HepG2 (cell line): ENCODE measurements around the gene USP30. TPM values are rescaled to one million over a fixed set of nuclear protein-coding genes. Genes with fewer than 3 reads are reported as not detected.

Experiments
- AHR ChIP-seq: IDR thresholded peaks from 2 replicates; pipeline ENCODE4 v1.6.1; 2018; ENCODE audit warnings: missing genetic modification reagents, missing compliant biosample characterization
- CREB1 ChIP-seq, 2 experiments: fragments of 450-650 bp in 1 of 2; IDR thresholded peaks; 2 replicates each; pipeline ENCODE4 v1.6.1; 2016 to 2017; ENCODE audit warnings: control low read depth in 1 of 2, mild to moderate bottlenecking in 1 of 2, missing compliant biosample characterization in 1 of 2, missing genetic modification characterization in 1 of 2
- HES4 ChIP-seq: sonication (generic); formaldehyde crosslinking; IDR thresholded peaks from 2 replicates; pipeline ENCODE4 v1.9.0; 2021; ENCODE audit warnings: mild to moderate bottlenecking, missing genetic modification reagents, borderline replicate concordance
- KMT2A ChIP-seq: sonication (generic); formaldehyde crosslinking; IDR thresholded peaks from 2 replicates; pipeline ENCODE4 v1.4.0; 2020; ENCODE audit warnings: missing genetic modification reagents
- MAZ ChIP-seq, 2 experiments: sonication (generic) in 1 of 2; formaldehyde crosslinking in 1 of 2; IDR thresholded peaks; 2 replicates each; pipeline versions ENCODE4 v1.5.0 to v1.6.1; 2012 to 2020; ENCODE audit warnings: low read depth in 2 of 2, mild to moderate bottlenecking in 2 of 2, borderline replicate concordance in 1 of 2, improper control_type of control experiment in 1 of 2, low read length in 1 of 2, missing genetic modification reagents in 1 of 2, moderate library complexity in 1 of 2
- MBD4 ChIP-seq: IDR thresholded peaks from 2 replicates; pipeline ENCODE4 v1.6.1; 2012; ENCODE audit warnings: low read length, inconsistent platforms, borderline replicate concordance
- SNRNP70 ChIP-seq: fragments of 200-400 bp; formaldehyde crosslinking; IDR thresholded peaks from 2 replicates; pipeline ENCODE4 v1.6.1; 2017; ENCODE audit warnings: mild to moderate bottlenecking, low read depth, low read length, moderate library complexity
- TAF1 ChIP-seq: sonication (generic); formaldehyde crosslinking; IDR thresholded peaks from 2 replicates; pipeline ENCODE4 v1.4.0; 2020; ENCODE audit warnings: missing genetic modification reagents
- TMF1 ChIP-seq: sonication (generic); formaldehyde crosslinking; IDR thresholded peaks from 2 replicates; pipeline ENCODE4 v1.8.1; 2022; ENCODE audit warnings: low read depth, missing genetic modification reagents
- TSC22D2 ChIP-seq: sonication (generic); formaldehyde crosslinking; IDR thresholded peaks from 2 replicates; pipeline ENCODE4 v1.5.1; 2020; ENCODE audit warnings: missing genetic modification reagents, mild to moderate bottlenecking, borderline replicate concordance
- WIZ ChIP-seq: sonication (generic); formaldehyde crosslinking; IDR thresholded peaks from 2 replicates; pipeline ENCODE4 v1.5.1; 2020; ENCODE audit warnings: mild to moderate bottlenecking, missing genetic modification reagents
- ZMAT3 ChIP-seq: sonication (generic); formaldehyde crosslinking; conservative IDR thresholded peaks from 2 replicates; pipeline ENCODE4 v1.7.0; 2021; ENCODE audit warnings: missing genetic modification reagents
- ZNF33B ChIP-seq: sonication (generic); formaldehyde crosslinking; IDR thresholded peaks from 2 replicates; pipeline ENCODE4 v1.5.1; 2020; ENCODE audit warnings: mild to moderate bottlenecking, missing genetic modification reagents
- ZNF891 ChIP-seq: sonication (generic); formaldehyde crosslinking; IDR thresholded peaks from 2 replicates; pipeline ENCODE4 v1.5.0; 2020; ENCODE audit warnings: mild to moderate bottlenecking, missing genetic modification reagents
- polyA plus RNA-seq, 8 experiments: library from polyadenylated mRNA; depleted of rRNA in 3 of 8; stranded (reverse) in 7 of 8; unstranded in 1 of 8; fragments of >200 nt; fragmentation: Illumina TruSeq in 4 of 8; extraction: Trizol in 4 of 8; gene quantifications; 2 replicates each; pipeline versions ENCODE4 v1.2.1 to v1.2.3, GENCODE V29; 2011 to 2016; ENCODE audit warnings: low read depth in 4 of 8, missing spikeins in 1 of 8, mixed read lengths in 1 of 8; ENCODE audit not compliant: insufficient read depth in 1 of 8
- total RNA-seq, 5 experiments: library from RNA; depleted of rRNA; stranded (reverse); fragments of >200 nt; fragmentation: Illumina TruSeq; extraction: Trizol; gene quantifications; 2 replicates each; pipeline ENCODE4 v1.2.3, GENCODE V29; 2016; ENCODE audit warnings: low read depth in 1 of 5
- TF ChIP-seq, protein P1 (sequence below): sonication (generic); formaldehyde crosslinking; IDR thresholded peaks from 2 replicates; pipeline ENCODE4 v1.4.0; 2020; ENCODE audit warnings: missing genetic modification reagents, borderline replicate concordance
- TF ChIP-seq, protein P2 (sequence below): fragments of 450-650 bp; IDR thresholded peaks from 2 replicates; pipeline ENCODE4 v1.6.1; 2016
- TF ChIP-seq, protein P3 (sequence below): sonication (generic); formaldehyde crosslinking; IDR thresholded peaks from 2 replicates; pipeline ENCODE4 v1.9.0; 2022; ENCODE audit warnings: missing genetic modification reagents, mild to moderate bottlenecking, borderline replicate concordance
- TF ChIP-seq, protein P4 (sequence below): sonication (generic); formaldehyde crosslinking; conservative IDR thresholded peaks from 2 replicates; pipeline ENCODE4 v1.8.0; 2022; ENCODE audit warnings: missing genetic modification reagents
- TF ChIP-seq, protein P5 (sequence below): sonication (generic); formaldehyde crosslinking; IDR thresholded peaks from 2 replicates; pipeline ENCODE4 v1.4.0; 2020; ENCODE audit warnings: missing genetic modification reagents, borderline replicate concordance

The USP30 gene
- total and polyA plus RNA-seq, 2 of the 13 experiments (the other 11 are each of a cell fraction or from before 2014, with no cell fraction given) = 11.2 to 20.8 TPM

DNA sequence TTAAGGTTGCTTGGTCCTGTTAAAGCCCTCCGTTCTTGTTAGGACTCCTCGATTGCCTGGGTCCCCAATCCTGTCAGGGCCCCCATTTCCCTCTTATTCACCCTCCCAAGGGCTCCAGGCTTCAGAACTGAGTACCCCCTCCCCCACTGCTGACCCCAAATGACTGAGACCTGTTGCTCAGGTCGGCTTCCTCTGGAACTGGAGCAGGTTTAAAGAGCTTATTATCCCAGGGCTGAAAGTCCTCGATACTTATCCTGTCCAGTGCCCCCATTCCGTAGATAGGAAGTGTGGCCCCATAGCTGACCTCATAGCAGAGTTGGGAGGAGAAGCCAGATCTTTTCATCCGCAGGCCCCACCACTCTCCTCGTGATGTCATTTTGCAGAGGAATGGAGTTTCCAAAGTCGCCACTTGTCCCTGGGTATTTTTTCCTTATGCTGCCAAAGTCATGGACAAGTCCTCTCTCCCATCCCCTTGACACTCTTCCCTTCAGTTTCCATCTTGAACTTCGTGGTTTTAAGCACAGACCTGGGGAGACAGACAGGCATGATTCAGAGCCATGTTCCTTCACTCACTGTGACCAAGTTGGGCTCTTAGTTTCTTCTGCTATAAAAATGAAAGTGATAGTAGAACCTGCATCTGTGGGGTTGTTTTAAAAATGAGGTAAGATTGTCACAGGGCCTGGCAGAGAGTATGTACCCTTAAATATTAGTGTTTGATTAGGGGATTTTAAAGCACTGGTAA is 1.2 kb downstream of the USP30 start (continued):
- TF ChIP-seq, protein P1, sequence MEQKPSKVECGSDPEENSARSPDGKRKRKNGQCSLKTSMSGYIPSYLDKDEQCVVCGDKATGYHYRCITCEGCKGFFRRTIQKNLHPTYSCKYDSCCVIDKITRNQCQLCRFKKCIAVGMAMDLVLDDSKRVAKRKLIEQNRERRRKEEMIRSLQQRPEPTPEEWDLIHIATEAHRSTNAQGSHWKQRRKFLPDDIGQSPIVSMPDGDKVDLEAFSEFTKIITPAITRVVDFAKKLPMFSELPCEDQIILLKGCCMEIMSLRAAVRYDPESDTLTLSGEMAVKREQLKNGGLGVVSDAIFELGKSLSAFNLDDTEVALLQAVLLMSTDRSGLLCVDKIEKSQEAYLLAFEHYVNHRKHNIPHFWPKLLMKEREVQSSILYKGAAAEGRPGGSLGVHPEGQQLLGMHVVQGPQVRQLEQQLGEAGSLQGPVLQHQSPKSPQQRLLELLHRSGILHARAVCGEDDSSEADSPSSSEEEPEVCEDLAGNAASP = peak; percentile 85; the same call in 1 of the 2 replicates
- TF ChIP-seq WIZ (CRISPR knock-in tag) = no peak
- TF ChIP-seq, protein P2, sequence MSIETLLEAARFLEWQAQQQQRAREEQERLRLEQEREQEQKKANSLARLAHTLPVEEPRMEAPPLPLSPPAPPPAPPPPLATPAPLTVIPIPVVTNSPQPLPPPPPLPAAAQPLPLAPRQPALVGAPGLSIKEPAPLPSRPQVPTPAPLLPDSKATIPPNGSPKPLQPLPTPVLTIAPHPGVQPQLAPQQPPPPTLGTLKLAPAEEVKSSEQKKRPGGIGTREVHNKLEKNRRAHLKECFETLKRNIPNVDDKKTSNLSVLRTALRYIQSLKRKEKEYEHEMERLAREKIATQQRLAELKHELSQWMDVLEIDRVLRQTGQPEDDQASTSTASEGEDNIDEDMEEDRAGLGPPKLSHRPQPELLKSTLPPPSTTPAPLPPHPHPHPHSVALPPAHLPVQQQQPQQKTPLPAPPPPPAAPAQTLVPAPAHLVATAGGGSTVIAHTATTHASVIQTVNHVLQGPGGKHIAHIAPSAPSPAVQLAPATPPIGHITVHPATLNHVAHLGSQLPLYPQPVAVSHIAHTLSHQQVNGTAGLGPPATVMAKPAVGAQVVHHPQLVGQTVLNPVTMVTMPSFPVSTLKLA = no peak
- TF ChIP-seq ZNF891 (CRISPR knock-in tag) = no peak
- no peak for TF ChIP-seq TAF1
- TF ChIP-seq, protein P3, sequence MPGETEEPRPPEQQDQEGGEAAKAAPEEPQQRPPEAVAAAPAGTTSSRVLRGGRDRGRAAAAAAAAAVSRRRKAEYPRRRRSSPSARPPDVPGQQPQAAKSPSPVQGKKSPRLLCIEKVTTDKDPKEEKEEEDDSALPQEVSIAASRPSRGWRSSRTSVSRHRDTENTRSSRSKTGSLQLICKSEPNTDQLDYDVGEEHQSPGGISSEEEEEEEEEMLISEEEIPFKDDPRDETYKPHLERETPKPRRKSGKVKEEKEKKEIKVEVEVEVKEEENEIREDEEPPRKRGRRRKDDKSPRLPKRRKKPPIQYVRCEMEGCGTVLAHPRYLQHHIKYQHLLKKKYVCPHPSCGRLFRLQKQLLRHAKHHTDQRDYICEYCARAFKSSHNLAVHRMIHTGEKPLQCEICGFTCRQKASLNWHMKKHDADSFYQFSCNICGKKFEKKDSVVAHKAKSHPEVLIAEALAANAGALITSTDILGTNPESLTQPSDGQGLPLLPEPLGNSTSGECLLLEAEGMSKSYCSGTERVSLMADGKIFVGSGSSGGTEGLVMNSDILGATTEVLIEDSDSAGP (CRISPR knock-in tag) = no peak
- no peak for TF ChIP-seq AHR (CRISPR knock-in tag)
- TF ChIP-seq, protein P4, sequence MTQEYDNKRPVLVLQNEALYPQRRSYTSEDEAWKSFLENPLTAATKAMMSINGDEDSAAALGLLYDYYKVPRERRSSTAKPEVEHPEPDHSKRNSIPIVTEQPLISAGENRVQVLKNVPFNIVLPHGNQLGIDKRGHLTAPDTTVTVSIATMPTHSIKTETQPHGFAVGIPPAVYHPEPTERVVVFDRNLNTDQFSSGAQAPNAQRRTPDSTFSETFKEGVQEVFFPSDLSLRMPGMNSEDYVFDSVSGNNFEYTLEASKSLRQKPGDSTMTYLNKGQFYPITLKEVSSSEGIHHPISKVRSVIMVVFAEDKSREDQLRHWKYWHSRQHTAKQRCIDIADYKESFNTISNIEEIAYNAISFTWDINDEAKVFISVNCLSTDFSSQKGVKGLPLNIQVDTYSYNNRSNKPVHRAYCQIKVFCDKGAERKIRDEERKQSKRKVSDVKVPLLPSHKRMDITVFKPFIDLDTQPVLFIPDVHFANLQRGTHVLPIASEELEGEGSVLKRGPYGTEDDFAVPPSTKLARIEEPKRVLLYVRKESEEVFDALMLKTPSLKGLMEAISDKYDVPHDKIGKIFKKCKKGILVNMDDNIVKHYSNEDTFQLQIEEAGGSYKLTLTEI (CRISPR knock-in tag) = no peak
- no peak for TF ChIP-seq TSC22D2 (CRISPR knock-in tag)
- no peak for TF ChIP-seq CREB1 (IDR thresholded peaks at IDR 0.05)
- TF ChIP-seq CREB1 (CRISPR knock-in tag; IDR thresholded peaks at IDR 0.05) = peak; percentile 48; the same call in 1 of the 2 replicates
- no peak for TF ChIP-seq MBD4
- no peak for TF ChIP-seq SNRNP70
- TF ChIP-seq, protein P5, sequence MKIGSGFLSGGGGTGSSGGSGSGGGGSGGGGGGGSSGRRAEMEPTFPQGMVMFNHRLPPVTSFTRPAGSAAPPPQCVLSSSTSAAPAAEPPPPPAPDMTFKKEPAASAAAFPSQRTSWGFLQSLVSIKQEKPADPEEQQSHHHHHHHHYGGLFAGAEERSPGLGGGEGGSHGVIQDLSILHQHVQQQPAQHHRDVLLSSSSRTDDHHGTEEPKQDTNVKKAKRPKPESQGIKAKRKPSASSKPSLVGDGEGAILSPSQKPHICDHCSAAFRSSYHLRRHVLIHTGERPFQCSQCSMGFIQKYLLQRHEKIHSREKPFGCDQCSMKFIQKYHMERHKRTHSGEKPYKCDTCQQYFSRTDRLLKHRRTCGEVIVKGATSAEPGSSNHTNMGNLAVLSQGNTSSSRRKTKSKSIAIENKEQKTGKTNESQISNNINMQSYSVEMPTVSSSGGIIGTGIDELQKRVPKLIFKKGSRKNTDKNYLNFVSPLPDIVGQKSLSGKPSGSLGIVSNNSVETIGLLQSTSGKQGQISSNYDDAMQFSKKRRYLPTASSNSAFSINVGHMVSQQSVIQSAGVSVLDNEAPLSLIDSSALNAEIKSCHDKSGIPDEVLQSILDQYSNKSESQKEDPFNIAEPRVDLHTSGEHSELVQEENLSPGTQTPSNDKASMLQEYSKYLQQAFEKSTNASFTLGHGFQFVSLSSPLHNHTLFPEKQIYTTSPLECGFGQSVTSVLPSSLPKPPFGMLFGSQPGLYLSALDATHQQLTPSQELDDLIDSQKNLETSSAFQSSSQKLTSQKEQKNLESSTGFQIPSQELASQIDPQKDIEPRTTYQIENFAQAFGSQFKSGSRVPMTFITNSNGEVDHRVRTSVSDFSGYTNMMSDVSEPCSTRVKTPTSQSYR (CRISPR knock-in tag) = peak; percentile 75; the same call in 1 of the 2 replicates
- TF ChIP-seq ZNF33B (CRISPR knock-in tag) = no peak
- TF ChIP-seq MAZ (IDR thresholded peaks at IDR 0.05; ENCODE audit: borderline replicate concordance, low read depth, low read length) = peak; percentile 4; the same call in 1 of the 2 replicates
- TF ChIP-seq MAZ (CRISPR knock-in tag; IDR thresholded peaks at IDR 0.05; ENCODE audit: low read depth) = no peak
- no peak for TF ChIP-seq ZMAT3 (CRISPR knock-in tag)
- no peak for TF ChIP-seq HES4 (CRISPR knock-in tag)
- peak; percentile 20; the same call in 1 of the 2 replicates for TF ChIP-seq KMT2A (CRISPR knock-in tag)
- TF ChIP-seq TMF1 (CRISPR knock-in tag) = no peak
